A549 (cell line): ENCODE data around the gene ARX. TPM values are rescaled to one million over a fixed set of nuclear protein-coding genes. Genes with fewer than 3 reads are reported as not detected.

Experiments
- ATAC-seq, 2 experiments: fragments of 200-7000 bp in 1 of 2; fragments of >200 bp in 1 of 2; cut with Nextera tagmentation in 1 of 2; cut with Tn5 transposase in 1 of 2; 3 replicates each; pipeline versions ENCODE4 v1.8.0 to v1.9.1; 2018 to 2020; ENCODE audit warnings: mild to moderate bottlenecking in 1 of 2, moderate library complexity in 1 of 2
- CTCF ChIA-PET: fragments of 300-600 bp; sonication (Branson Sonifier 250); formaldehyde crosslinking; extraction: SDS; loops from one replicate; lab custom pipeline; 2021; ENCODE audit warnings: antibody characterized with exemption, inconsistent platforms; lab: Yijun Ruan, JAX
- POLR2A ChIA-PET: fragments of 350-600 bp; formaldehyde crosslinking; extraction: SDS; loops from one replicate; lab custom pipeline; 2021; ENCODE audit warnings: antibody characterized with exemption, inconsistent platforms; lab: Yijun Ruan, JAX
- DNase-seq, 2 experiments: peaks; one replicate each; pipeline versions ENCODE4 v3.0.0 to v3.0.0-alpha.2; 2011 to 2016; ENCODE audit warnings: low read depth in 1 of 2, low spot score in 1 of 2
- FAIRE-seq: peaks from 2 replicates; lab custom pipeline; 2011; peaks lifted over from hg19 to GRCh38; lab: Jason Lieb, UNC
- H3K27ac ChIP-seq, 2 experiments: fragments of >200 bp; sonication (Bioruptor Twin); formaldehyde crosslinking; 3 replicates each; pipeline ENCODE4 v1.5.1; 2016 to 2017
- H3K4me1 ChIP-seq: fragments of >200 bp; sonication (Bioruptor Twin); formaldehyde crosslinking; 3 replicates; pipeline ENCODE4 v1.6.1; 2016
- H3K4me2 ChIP-seq: fragments of >200 bp; sonication (Bioruptor Twin); formaldehyde crosslinking; 3 replicates; pipeline ENCODE4 v1.6.1; 2016
- H3K4me3 ChIP-seq: fragments of >200 bp; sonication (Bioruptor Twin); formaldehyde crosslinking; 3 replicates; pipeline ENCODE4 v1.5.1; 2016
- H3K9me3 ChIP-seq: fragments of >200 bp; sonication (Bioruptor Twin); formaldehyde crosslinking; 3 replicates; pipeline ENCODE4 v1.6.1; 2016
- CBX2 ChIP-seq: fragments of 200-600 bp; sonication (generic); IDR thresholded peaks from 2 replicates; pipeline ENCODE4 v1.6.1; 2016; ENCODE audit warnings: low read depth, mild to moderate bottlenecking, borderline replicate concordance
- CBX8 ChIP-seq: fragments of 200-600 bp; sonication (generic); IDR thresholded peaks from 2 replicates; pipeline ENCODE4 v1.6.1; 2016
- CHD2 ChIP-seq: fragments of 150-350 bp; IDR thresholded peaks from 2 replicates; pipeline ENCODE4 v1.6.1; 2014; ENCODE audit warnings: low read length; ENCODE audit not compliant: partially characterized antibody
- FOSL2 ChIP-seq, 2 experiments: fragments of 450-650 bp in 1 of 2; fragments of >200 bp in 1 of 2; sonication (Bioruptor Twin) in 1 of 2; formaldehyde crosslinking; IDR thresholded peaks; 2 replicates each; pipeline versions ENCODE4 v1.5.0 to v1.6.1; 2016 to 2020; ENCODE audit warnings: mild to moderate bottlenecking in 1 of 2, moderate library complexity in 1 of 2
- FOXS1 ChIP-seq: fragments of 250-450 bp; sonication (Bioruptor Pico); IDR thresholded peaks from 2 replicates; pipeline ENCODE4 v1.5.0; 2020; ENCODE audit warnings: mild to moderate bottlenecking, moderate library complexity
- KDM5A ChIP-seq: fragments of 200-600 bp; sonication (generic); IDR thresholded peaks from 2 replicates; pipeline ENCODE4 v1.6.1; 2016; ENCODE audit warnings: antibody characterized with exemption, mild to moderate bottlenecking
- PHF8 ChIP-seq: fragments of 200-600 bp; sonication (generic); IDR thresholded peaks from 2 replicates; pipeline ENCODE4 v1.6.1; 2016; ENCODE audit warnings: low read depth, mild to moderate bottlenecking, antibody characterized with exemption, moderate library complexity, borderline replicate concordance
- POLR2A ChIP-seq: IDR thresholded peaks from 2 replicates; pipeline ENCODE4 v1.6.1; 2012; ENCODE audit warnings: mild to moderate bottlenecking, low read length
- RAD21 ChIP-seq, 2 experiments: fragments of >200 bp in 1 of 2; sonication (Bioruptor Twin) in 1 of 2; formaldehyde crosslinking in 1 of 2; IDR thresholded peaks in 1 of 2; conservative IDR thresholded peaks in 1 of 2; 2 replicates in 1 of 2; 3 replicates in 1 of 2; pipeline ENCODE4 v1.6.1; 2012 to 2018; ENCODE audit warnings: inconsistent platforms in 1 of 2
- RARB ChIP-seq: fragments of 250-450 bp; sonication (Bioruptor Pico); IDR thresholded peaks from 2 replicates; pipeline ENCODE4 v1.8.0; 2021; ENCODE audit warnings: mild to moderate bottlenecking, moderate library complexity
- RCOR1 ChIP-seq: fragments of 150-350 bp; IDR thresholded peaks from 2 replicates; pipeline ENCODE4 v1.6.1; 2014; ENCODE audit warnings: antibody characterized with exemption, low read length, low read depth
- RFX5 ChIP-seq: fragments of 450-650 bp; IDR thresholded peaks from 2 replicates; pipeline ENCODE4 v1.7.1; 2014; ENCODE audit warnings: antibody characterized with exemption, mild to moderate bottlenecking, moderate library complexity
- SMC3 ChIP-seq: fragments of >200 bp; sonication (Bioruptor Twin); formaldehyde crosslinking; IDR thresholded peaks from 3 replicates; pipeline ENCODE4 v1.6.1; 2018; ENCODE audit warnings: inconsistent platforms
- TP53 ChIP-seq: fragments of 250-450 bp; sonication (Bioruptor Pico); IDR thresholded peaks from 2 replicates; pipeline ENCODE4 v1.5.0; 2021; ENCODE audit warnings: mild to moderate bottlenecking, moderate library complexity
- WGBS: methylation state at CpG from one replicate; pipeline ENCODE4 v1.1.6; 2017; ENCODE audit errors: missing lambda C conversion rate; 5-methylcytosine and 5-hydroxymethylcytosine counted together
- polyA plus RNA-seq, 4 experiments: library from polyadenylated mRNA; depleted of rRNA in 3 of 4; stranded (reverse); fragments of >200 nt; fragmentation: RNase III in 1 of 4; extraction: RNeasy Plus Mini Kit Qiagen cat#74134 plus additional on column Dnase treatment in 1 of 4; gene quantifications; 2 replicates in 3 of 4; 3 replicates in 1 of 4; pipeline ENCODE4 v1.2.3, GENCODE V29; 2011 to 2017
- TF ChIP-seq, protein P1 (sequence below): fragments of 200-600 bp; sonication (generic); IDR thresholded peaks from 2 replicates; pipeline ENCODE4 v1.6.1; 2016; ENCODE audit warnings: antibody characterized with exemption, mild to moderate bottlenecking, moderate library complexity
- TF ChIP-seq, protein P2 (sequence below): fragments of >200 bp; sonication (Bioruptor Twin); formaldehyde crosslinking; IDR thresholded peaks from 3 replicates; pipeline ENCODE4 v1.5.1; 2016
- TF ChIP-seq, protein P3 (sequence below): fragments of 450-650 bp; IDR thresholded peaks from 2 replicates; pipeline ENCODE4 v1.6.1; 2014; ENCODE audit warnings: antibody characterized with exemption
- TF ChIP-seq, protein P4 (sequence below): fragments of 250-450 bp; sonication (Bioruptor Pico); IDR thresholded peaks from 2 replicates; pipeline ENCODE4 v1.5.0; 2020; ENCODE audit warnings: low read depth, mild to moderate bottlenecking, moderate library complexity
- TF ChIP-seq, protein P5 (sequence below): fragments of 250-450 bp; sonication (Bioruptor Pico); IDR thresholded peaks from 2 replicates; pipeline ENCODE4 v1.5.0; 2021; ENCODE audit warnings: mild to moderate bottlenecking, moderate library complexity, borderline replicate concordance

ARX gene
- polyA plus RNA-seq, 2 of the 4 experiments (the other 2 are of a cell fraction), result 0.40 to 1.00 TPM

DNA sequence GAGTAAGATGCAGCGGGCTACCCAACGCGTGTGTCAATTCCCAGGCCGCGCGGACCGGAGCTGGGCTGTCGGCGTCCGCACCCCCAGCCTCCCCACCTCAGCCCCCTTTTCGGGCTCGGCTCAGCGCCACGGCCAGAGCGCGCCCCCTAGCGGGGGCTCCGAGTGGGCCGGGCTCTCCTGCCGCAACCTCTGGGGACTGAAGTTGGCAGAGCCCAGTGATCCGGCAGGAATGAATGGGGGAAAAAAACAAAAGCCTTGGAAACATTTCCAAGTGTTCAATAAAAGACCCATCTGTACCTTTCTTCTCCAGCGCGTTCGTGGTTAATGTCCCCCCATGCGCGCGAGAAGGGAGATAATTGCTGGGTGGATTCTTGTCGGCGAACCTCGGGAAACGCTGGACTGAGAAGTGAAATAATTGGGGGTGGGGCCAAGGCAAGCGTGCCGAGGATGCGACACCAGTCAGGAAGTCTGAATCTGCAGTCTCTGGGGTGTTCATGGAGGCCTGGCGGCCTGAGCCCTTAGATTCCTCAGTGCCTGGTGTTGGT, 5.2 kb upstream of the ARX start:
- Histone ChIP-seq H3K4me1 (peaks cover 14% of the 10 kb centered on the region), H3K27ac (peak overlapping the region; percentile 39 to 77; a peak in 5 of 6 replicates), H3K4me2 (peak overlapping the region; percentile 82), H3K9me3 (no peaks in the 10 kb centered on the region), H3K4me3 (peak overlapping the region; percentile 52)
- POLR2A ChIA-PET, result interaction anchor here (1.5 kb wide), 1 partner anchor 182 kb away, joined by 6 read pairs; no protein-coding TSS in a partner anchor
- WGBS, result 6% methylated on average over 15 of the region's 35 CpGs
- peak in 1 of 2 experiments; percentile 80 for DNase-seq
- TF ChIP-seq, protein P1, sequence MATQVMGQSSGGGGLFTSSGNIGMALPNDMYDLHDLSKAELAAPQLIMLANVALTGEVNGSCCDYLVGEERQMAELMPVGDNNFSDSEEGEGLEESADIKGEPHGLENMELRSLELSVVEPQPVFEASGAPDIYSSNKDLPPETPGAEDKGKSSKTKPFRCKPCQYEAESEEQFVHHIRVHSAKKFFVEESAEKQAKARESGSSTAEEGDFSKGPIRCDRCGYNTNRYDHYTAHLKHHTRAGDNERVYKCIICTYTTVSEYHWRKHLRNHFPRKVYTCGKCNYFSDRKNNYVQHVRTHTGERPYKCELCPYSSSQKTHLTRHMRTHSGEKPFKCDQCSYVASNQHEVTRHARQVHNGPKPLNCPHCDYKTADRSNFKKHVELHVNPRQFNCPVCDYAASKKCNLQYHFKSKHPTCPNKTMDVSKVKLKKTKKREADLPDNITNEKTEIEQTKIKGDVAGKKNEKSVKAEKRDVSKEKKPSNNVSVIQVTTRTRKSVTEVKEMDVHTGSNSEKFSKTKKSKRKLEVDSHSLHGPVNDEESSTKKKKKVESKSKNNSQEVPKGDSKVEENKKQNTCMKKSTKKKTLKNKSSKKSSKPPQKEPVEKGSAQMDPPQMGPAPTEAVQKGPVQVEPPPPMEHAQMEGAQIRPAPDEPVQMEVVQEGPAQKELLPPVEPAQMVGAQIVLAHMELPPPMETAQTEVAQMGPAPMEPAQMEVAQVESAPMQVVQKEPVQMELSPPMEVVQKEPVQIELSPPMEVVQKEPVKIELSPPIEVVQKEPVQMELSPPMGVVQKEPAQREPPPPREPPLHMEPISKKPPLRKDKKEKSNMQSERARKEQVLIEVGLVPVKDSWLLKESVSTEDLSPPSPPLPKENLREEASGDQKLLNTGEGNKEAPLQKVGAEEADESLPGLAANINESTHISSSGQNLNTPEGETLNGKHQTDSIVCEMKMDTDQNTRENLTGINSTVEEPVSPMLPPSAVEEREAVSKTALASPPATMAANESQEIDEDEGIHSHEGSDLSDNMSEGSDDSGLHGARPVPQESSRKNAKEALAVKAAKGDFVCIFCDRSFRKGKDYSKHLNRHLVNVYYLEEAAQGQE, result no peak
- TF ChIP-seq PHF8, result no peak
- TF ChIP-seq, protein P2, sequence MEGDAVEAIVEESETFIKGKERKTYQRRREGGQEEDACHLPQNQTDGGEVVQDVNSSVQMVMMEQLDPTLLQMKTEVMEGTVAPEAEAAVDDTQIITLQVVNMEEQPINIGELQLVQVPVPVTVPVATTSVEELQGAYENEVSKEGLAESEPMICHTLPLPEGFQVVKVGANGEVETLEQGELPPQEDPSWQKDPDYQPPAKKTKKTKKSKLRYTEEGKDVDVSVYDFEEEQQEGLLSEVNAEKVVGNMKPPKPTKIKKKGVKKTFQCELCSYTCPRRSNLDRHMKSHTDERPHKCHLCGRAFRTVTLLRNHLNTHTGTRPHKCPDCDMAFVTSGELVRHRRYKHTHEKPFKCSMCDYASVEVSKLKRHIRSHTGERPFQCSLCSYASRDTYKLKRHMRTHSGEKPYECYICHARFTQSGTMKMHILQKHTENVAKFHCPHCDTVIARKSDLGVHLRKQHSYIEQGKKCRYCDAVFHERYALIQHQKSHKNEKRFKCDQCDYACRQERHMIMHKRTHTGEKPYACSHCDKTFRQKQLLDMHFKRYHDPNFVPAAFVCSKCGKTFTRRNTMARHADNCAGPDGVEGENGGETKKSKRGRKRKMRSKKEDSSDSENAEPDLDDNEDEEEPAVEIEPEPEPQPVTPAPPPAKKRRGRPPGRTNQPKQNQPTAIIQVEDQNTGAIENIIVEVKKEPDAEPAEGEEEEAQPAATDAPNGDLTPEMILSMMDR, result peak; percentile 84
- no peak for TF ChIP-seq FOSL2 (IDR thresholded peaks at IDR 0.05)
- TF ChIP-seq FOSL2 (CRISPR knock-in tag; IDR thresholded peaks at IDR 0.05), result no peak
- no peak for TF ChIP-seq RARB
- TF ChIP-seq, protein P3, sequence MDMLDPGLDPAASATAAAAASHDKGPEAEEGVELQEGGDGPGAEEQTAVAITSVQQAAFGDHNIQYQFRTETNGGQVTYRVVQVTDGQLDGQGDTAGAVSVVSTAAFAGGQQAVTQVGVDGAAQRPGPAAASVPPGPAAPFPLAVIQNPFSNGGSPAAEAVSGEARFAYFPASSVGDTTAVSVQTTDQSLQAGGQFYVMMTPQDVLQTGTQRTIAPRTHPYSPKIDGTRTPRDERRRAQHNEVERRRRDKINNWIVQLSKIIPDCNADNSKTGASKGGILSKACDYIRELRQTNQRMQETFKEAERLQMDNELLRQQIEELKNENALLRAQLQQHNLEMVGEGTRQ, result no peak
- TF ChIP-seq FOXS1, result no peak
- TF ChIP-seq RFX5, result no peak
- TF ChIP-seq, protein P4, sequence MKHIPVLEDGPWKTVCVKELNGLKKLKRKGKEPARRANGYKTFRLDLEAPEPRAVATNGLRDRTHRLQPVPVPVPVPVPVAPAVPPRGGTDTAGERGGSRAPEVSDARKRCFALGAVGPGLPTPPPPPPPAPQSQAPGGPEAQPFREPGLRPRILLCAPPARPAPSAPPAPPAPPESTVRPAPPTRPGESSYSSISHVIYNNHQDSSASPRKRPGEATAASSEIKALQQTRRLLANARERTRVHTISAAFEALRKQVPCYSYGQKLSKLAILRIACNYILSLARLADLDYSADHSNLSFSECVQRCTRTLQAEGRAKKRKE (CRISPR knock-in tag), result no peak
- TF ChIP-seq CHD2, result no peak
- peak; percentile 47 to 79 for TF ChIP-seq RAD21 (conservative IDR thresholded peaks at IDR 0.05 in 1 of 2, IDR thresholded peaks at IDR 0.05 in 1 of 2)
- TF ChIP-seq POLR2A, result no peak
- TF ChIP-seq SMC3, result peak; percentile 74
- TF ChIP-seq CBX8, result no peak
- no peak for TF ChIP-seq RCOR1
- TF ChIP-seq TP53 (CRISPR knock-in tag), result no peak
- TF ChIP-seq KDM5A, result no peak
- TF ChIP-seq CBX2, result no peak
- TF ChIP-seq, protein P5, sequence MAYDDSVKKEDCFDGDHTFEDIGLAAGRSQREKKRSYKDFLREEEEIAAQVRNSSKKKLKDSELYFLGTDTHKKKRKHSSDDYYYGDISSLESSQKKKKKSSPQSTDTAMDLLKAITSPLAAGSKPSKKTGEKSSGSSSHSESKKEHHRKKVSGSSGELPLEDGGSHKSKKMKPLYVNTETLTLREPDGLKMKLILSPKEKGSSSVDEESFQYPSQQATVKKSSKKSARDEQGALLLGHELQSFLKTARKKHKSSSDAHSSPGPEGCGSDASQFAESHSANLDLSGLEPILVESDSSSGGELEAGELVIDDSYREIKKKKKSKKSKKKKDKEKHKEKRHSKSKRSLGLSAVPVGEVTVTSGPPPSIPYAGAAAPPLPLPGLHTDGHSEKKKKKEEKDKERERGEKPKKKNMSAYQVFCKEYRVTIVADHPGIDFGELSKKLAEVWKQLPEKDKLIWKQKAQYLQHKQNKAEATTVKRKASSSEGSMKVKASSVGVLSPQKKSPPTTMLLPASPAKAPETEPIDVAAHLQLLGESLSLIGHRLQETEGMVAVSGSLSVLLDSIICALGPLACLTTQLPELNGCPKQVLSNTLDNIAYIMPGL (CRISPR knock-in tag), result no peak
- CTCF ChIA-PET, result interaction anchor here (0.7 to 3.6 kb wide), 15 partner anchors 10 to 239 kb away, joined by 3 to 42 read pairs (median 4); no protein-coding TSS in a partner anchor
- FAIRE-seq, result no peak
- ATAC-seq, result peak; percentile 85 to 91
